ENCODE measurements around the gene RHBDD2.

GRCh38 chr7:75878312-75878768 is 494 bp upstream of the RHBDD2 start:
- no peak for TF ChIP-seq POLR2A (IDR thresholded peaks at IDR 0.05)
- TF ChIP-seq, protein P1, sequence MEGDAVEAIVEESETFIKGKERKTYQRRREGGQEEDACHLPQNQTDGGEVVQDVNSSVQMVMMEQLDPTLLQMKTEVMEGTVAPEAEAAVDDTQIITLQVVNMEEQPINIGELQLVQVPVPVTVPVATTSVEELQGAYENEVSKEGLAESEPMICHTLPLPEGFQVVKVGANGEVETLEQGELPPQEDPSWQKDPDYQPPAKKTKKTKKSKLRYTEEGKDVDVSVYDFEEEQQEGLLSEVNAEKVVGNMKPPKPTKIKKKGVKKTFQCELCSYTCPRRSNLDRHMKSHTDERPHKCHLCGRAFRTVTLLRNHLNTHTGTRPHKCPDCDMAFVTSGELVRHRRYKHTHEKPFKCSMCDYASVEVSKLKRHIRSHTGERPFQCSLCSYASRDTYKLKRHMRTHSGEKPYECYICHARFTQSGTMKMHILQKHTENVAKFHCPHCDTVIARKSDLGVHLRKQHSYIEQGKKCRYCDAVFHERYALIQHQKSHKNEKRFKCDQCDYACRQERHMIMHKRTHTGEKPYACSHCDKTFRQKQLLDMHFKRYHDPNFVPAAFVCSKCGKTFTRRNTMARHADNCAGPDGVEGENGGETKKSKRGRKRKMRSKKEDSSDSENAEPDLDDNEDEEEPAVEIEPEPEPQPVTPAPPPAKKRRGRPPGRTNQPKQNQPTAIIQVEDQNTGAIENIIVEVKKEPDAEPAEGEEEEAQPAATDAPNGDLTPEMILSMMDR (IDR thresholded peaks at IDR 0.05): no peak
